B cell (primary cell): Measurements from ENCODE around the gene ZNF428.

Experiments used
- CTCF ChIP-seq: fragments of 200-600 bp; IDR thresholded peaks from one replicate; pipeline ENCODE4 v1.8.0; 2022; ENCODE audit warnings: antibody characterized with exemption, mild to moderate bottlenecking
- EZH2 ChIP-seq: IDR thresholded peaks from 2 replicates; pipeline ENCODE4 v1.6.1; 2012; ENCODE audit warnings: borderline replicate concordance, low read depth, mild to moderate bottlenecking, moderate library complexity, low read length; ENCODE audit not compliant: insufficient read depth, poor library complexity, severe bottlenecking

GRCh38 chr19:43589277-43589676, 30.2 kb downstream of the ZNF428 start:
- TF ChIP-seq CTCF (no peak), EZH2 (no peak)
